Ovary (tissue), 9 donors: ENCODE measurements around the gene CNTNAP1. TPM values are rescaled to one million over a fixed set of nuclear protein-coding genes. Genes with fewer than 3 reads are reported as not detected.
A peak's percentile ranks its signal among the peaks of the same experiment; 100 is the strongest.

Experiments
- DNase-seq, 5 donors: peaks; one replicate each; pipeline ENCODE4 v3.0.0-alpha.2; 2019 to 2020
- H3K27ac ChIP-seq, 2 donors: fragments of 200-600 bp; one replicate each; pipeline versions ENCODE4 v1.5.1 to v1.8.0; 2019 to 2022
- H3K27me3 ChIP-seq: fragments of 200-600 bp; one replicate; pipeline ENCODE4 v1.8.0; 2022
- H3K36me3 ChIP-seq: fragments of 200-600 bp; sonication (generic); one replicate; pipeline ENCODE4 v1.5.1; 2019
- H3K4me1 ChIP-seq: one replicate; pipeline ENCODE4 v1.8.1; 2013; ENCODE audit warnings: mild to moderate bottlenecking, moderate library complexity; ENCODE audit not compliant: insufficient read depth
- H3K4me3 ChIP-seq: fragments of 200-600 bp; sonication (generic); one replicate; pipeline ENCODE4 v1.5.1; 2017
- H3K9me3 ChIP-seq, 2 donors: fragments of 200-600 bp in 1 of 2; sonication (generic) in 1 of 2; one replicate each; pipeline versions ENCODE4 v1.5.1 to v1.8.1; 2013 to 2019; ENCODE audit warnings: mild to moderate bottlenecking in 1 of 2, moderate library complexity in 1 of 2
- EP300 ChIP-seq: sonication (generic); formaldehyde crosslinking; IDR thresholded peaks from one replicate; pipeline ENCODE4 v1.6.1; 2017; ENCODE audit warnings: antibody characterized with exemption
- POLR2A ChIP-seq: fragments of 450-650 bp; IDR thresholded peaks from one replicate; pipeline ENCODE4 v1.6.1; 2017; ENCODE audit warnings: antibody characterized with exemption, mild to moderate bottlenecking, moderate library complexity
- WGBS, 3 donors: extraction: QIAGEN DNeasy Blood & Tissue Kit in 1 of 3; methylation state at CpG; one replicate each; pipeline versions ENCODE4 v1.1.5 to v1.1.7; 2013 to 2017; 5-methylcytosine and 5-hydroxymethylcytosine counted together
- intact Hi-C, 4 donors: fragments of 100-400 bp; cut with DNase I; formaldehyde crosslinking; loops; one replicate each; pipeline versions ENCODE4 v1.11.0 to v1.15.1; 2022 to 2023
- polyA plus RNA-seq, 2 donors: library from polyadenylated mRNA; stranded (reverse); fragments of 200-250 nt in 1 of 2; fragments of 350-450 nt in 1 of 2; fragmentation: Illumina TruSeq in 1 of 2; extraction: RNeasy Lipid Tissue Mini Kit (QIAGEN cat#74804) in 1 of 2; gene quantifications; one replicate each; pipeline ENCODE4 v1.2.3, GENCODE V29; 2013 to 2014
- total RNA-seq, 7 donors: library from RNA; depleted of rRNA in 2 of 7; stranded (reverse); fragments of >200 nt in 2 of 7; fragmentation: NEBNext Ultra II Directional in 3 of 7; extraction: Animal tissue kit (Norgen Biotek cat#: 25700) in 3 of 7; gene quantifications; one replicate each; pipeline versions ENCODE4 v1.1.0 to v1.2.4, GENCODE V29; 2016 to 2023
- TF ChIP-seq, protein P1 (sequence below), 3 donors: fragments of 450-650 bp in 2 of 3; fragments of 200-600 bp in 1 of 3; IDR thresholded peaks; one replicate each; pipeline versions ENCODE4 v1.5.1 to v1.8.0; 2016 to 2022; ENCODE audit warnings: antibody characterized with exemption in 3 of 3, mild to moderate bottlenecking in 1 of 3
- donor health status: DM: no; HTN: no; CAD: no; lungs with moderate emphysema.
- donor health status: DM: no; HTN: no; CAD: no.
- donor health status: Bipolar disorder and iron deficiency.
- donor health status: DM: yes; HTN: yes; CAD: no.
- donor health status: DM: no; HTN: no; CAD: no.
- donor health status: DM: yes; HTN: yes; CAD: no.

Gene CNTNAP1
- total and polyA plus RNA-seq, 9 donors, result 3.7 to 41.4 (median 13.5) TPM

DNA sequence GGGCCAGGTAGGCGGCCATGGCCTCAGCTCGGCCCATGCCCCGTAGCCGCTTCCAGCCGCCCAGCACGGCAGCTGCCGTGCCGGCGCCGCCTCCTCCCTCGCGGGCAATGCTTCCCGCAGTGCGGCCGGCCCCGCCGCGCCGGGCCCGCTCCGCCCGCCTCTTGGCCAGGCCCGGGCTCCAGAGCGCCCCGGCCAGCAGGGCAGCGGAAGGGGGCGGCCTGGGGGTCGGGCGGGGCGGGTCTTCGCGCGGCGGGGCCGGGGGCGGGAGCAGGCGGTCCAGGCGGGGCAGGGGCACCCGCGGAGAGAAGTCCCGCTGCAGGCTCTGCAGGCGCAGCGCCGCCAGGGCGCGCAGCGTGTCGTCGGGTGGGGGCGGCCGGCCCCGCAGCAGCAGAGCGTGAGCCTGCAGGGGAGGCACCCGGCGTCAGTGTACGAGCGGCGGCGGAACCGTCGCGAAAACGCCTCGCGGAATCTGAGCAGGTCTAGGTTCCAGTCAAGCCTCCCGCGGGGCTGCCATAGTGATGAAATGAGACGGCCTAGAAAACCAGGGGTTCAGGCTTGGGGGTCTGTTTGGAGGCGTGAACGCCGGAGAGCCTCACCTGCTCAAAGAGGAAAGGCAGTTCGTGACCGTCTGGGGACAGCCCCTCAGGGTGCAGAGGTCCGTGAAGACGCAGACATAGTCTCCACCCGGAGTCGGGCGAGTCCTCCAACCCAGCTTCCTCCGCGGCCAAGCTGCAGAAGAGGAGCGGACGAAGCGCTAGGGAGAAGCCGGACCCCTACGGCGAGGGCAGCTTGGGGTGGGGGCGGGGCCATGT is 12.1 kb upstream of the CNTNAP1 start:
- Histone ChIP-seq H3K4me3 (no peak overlapping the region), H3K4me1 (peaks cover 26% of the 10 kb centered on the region), H3K27ac (peak overlapping the region; percentile 35 to 57), H3K9me3 (no peaks in the 10 kb centered on the region), H3K36me3 (no peaks in the 10 kb centered on the region), H3K27me3 (no peaks in the 10 kb centered on the region)
- intact Hi-C loops, result loop anchor here in 1 of 4 donors (10.0 kb wide), 1 partner anchor 65 kb away; the partner anchor contains the start of genes RETREG3 and TUBG1
- DNase-seq, result peak in 2 of 5 donors; percentile 36 to 41
- WGBS, 3 donors, result 69 to 74% (median 73%) methylated on average over 82 to 87 of the region's 87 CpGs
- TF ChIP-seq, protein P1, sequence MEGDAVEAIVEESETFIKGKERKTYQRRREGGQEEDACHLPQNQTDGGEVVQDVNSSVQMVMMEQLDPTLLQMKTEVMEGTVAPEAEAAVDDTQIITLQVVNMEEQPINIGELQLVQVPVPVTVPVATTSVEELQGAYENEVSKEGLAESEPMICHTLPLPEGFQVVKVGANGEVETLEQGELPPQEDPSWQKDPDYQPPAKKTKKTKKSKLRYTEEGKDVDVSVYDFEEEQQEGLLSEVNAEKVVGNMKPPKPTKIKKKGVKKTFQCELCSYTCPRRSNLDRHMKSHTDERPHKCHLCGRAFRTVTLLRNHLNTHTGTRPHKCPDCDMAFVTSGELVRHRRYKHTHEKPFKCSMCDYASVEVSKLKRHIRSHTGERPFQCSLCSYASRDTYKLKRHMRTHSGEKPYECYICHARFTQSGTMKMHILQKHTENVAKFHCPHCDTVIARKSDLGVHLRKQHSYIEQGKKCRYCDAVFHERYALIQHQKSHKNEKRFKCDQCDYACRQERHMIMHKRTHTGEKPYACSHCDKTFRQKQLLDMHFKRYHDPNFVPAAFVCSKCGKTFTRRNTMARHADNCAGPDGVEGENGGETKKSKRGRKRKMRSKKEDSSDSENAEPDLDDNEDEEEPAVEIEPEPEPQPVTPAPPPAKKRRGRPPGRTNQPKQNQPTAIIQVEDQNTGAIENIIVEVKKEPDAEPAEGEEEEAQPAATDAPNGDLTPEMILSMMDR (IDR thresholded peaks at IDR 0.05), result no peak
- TF ChIP-seq POLR2A, result no peak
- TF ChIP-seq EP300, result no peak

DNA sequence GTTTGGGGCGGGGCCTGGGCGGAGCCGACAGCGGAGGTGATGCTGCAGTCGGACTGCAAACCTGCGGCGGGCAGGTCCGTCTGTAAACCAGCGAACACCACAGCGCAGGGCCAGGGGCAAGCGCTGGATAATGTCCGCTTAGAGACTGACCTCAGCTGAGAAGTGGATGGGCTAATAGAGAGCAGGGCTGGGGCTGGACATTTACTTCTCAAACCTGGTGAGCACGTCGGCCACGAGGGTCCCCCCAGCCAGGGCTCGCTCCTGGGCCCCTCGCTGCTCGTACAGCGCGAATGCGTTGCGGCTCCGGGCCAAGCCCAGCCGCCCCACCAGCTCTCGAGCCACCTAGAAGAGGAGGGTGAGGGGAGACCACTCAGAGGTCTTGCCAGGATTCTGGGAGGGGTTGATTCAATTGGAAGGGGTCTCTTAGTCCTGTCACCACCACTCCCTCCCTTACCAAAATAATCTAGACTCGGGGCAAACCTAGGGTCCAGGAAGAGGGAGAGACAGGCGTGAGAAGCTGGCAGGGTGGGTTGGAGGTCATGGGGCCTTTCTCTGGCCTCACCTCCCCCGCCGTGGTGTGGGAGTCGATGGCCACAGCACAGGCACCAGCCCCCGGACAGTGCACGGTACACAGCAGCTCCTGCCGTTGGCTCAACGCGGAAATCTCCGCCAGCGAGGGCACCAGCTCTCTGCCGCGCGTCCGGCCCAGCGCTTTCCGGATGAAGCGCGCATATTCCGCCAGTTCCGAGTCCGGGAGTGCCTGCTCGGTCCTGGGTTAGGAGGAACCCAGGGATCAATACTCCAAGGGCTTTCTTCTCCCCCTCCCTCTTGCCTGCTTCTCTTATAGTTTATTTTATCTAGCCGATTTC is 11.3 kb upstream of the CNTNAP1 start:
- peak in 2 of 5 donors; percentile 26 to 31 for DNase-seq
- TF ChIP-seq EP300, result no peak
- no peak for TF ChIP-seq POLR2A
- TF ChIP-seq, protein P1 (IDR thresholded peaks at IDR 0.05), result no peak
- H3K4me3 ChIP-seq, result no peak overlapping the region
- H3K9me3 ChIP-seq, result no peaks in the 10 kb centered on the region
- no peaks in the 10 kb centered on the region for H3K27me3 ChIP-seq
- peaks cover 26% of the 10 kb centered on the region for H3K4me1 ChIP-seq
- no peak overlapping the region for H3K27ac ChIP-seq
- intact Hi-C loops, result no loop called here
- H3K36me3 ChIP-seq, result no peaks in the 10 kb centered on the region
- 82 to 86% (median 84%) methylated on average over 49 to 50 of the region's 50 CpGs for WGBS, 3 donors

DNA sequence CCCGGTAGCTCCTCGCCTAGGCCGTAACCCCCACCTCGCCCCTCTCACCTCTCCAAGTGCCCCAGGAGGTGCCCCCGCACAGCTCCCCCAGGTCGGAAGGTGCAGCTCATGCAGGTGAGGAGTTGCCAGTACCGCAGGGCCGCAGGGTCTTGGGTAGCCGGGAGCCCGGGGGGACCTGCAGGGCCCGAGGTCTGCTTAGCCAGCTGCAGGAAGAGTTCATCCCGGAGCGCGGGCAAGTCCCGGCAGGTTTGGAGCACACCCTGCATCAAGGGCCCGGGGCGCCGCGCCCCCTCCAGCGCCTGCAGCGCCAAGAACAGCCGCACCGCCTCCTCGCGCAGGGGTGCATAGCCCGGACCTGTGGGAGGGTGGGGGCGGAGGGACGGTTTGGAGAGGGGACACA is 10.3 kb upstream of the CNTNAP1 start:
- TF ChIP-seq EP300, result no peak
- TF ChIP-seq, protein P1 (IDR thresholded peaks at IDR 0.05), result no peak
- no peak for TF ChIP-seq POLR2A
- Histone ChIP-seq H3K27ac (no peak overlapping the region), H3K27me3 (no peaks in the 10 kb centered on the region), H3K4me1 (peaks cover 23% of the 10 kb centered on the region), H3K9me3 (no peaks in the 10 kb centered on the region), H3K36me3 (no peaks in the 10 kb centered on the region), H3K4me3 (no peak overlapping the region)
- 81 to 83% (median 82%) methylated on average over 28 of the region's 28 CpGs for WGBS, 3 donors
- peak in 1 of 5 donors; percentile 35 for DNase-seq
- intact Hi-C loops, result no loop called here

DNA sequence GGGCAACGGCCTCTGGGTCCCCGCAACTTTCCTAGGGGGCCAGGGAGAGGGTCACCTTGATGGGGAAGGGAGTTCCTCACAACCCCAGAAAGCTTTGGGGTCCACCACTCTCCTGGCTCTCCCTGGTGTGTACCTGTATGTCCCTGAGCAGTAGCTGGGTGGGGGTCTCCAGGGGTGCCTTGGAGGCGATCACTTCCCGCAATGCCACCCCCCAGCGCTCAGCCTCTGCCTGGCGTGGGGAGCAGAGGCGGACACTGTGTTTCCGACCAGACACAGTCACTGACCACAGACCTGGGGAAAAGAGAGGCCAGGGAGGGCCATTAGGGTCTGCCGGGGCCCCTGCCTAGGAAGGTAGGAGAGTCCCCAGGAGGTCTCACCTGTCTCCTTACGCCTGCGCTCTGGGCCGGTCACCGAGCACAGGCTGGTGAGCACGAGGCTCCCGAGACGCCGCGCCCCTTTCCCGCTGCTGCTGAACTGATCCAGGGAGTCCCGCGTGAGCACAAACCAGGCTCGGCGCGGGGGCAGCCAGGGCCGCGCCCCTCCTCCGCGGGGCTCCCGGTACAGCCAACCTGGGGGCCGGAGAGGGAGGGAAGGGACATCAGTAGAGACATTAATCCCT is 9.0 kb upstream of the CNTNAP1 start:
- peak in 3 of 5 donors; percentile 52 to 68 (median 61) for DNase-seq
- peak overlapping the region; percentile 63 for H3K4me3 ChIP-seq
- H3K27ac ChIP-seq, result peak overlapping the region; percentile 82 to 84
- no peak for TF ChIP-seq EP300
- TF ChIP-seq, protein P1 (IDR thresholded peaks at IDR 0.05), result no peak
- TF ChIP-seq POLR2A, result no peak
- H3K36me3 ChIP-seq, result no peaks in the 10 kb centered on the region
- intact Hi-C loops, result no loop called here
- peaks cover 14% of the 10 kb centered on the region for H3K4me1 ChIP-seq
- no peaks in the 10 kb centered on the region for H3K27me3 ChIP-seq
- H3K9me3 ChIP-seq, result no peaks in the 10 kb centered on the region
- WGBS, 3 donors, result 33 to 40% (median 39%) methylated on average over 28 to 30 of the region's 30 CpGs
